Cardiac fibroblast (primary cell): Measurements from ENCODE around the gene AHNAK2.
"Not testable (repeated sequence)": the region's sequence is repeated elsewhere in the genome, so short reads cannot be mapped to it uniquely, and the experiment has no call there.

Source experiments
- DNase-seq, 2 donors: peaks; one replicate each; pipeline versions ENCODE4 v3.0.0 to v3.0.0-alpha.2; 2010; ENCODE audit warnings: low read depth in 2 of 2
- H3K4me3 ChIP-seq, 2 donors: replicated peaks in 1 of 2; 1 replicate in 1 of 2; 2 replicates in 1 of 2; pipeline ENCODE4 v1.5.1; 2011; ENCODE audit warnings: low read depth in 2 of 2, low read length in 2 of 2, mild to moderate bottlenecking in 2 of 2, moderate library complexity in 1 of 2
- TF ChIP-seq, protein P1 (sequence below): IDR thresholded peaks from one replicate; pipeline ENCODE4 v1.5.1; 2011; ENCODE audit warnings: low read depth, mild to moderate bottlenecking, low read length, inconsistent platforms

Gene AHNAK2

DNA sequence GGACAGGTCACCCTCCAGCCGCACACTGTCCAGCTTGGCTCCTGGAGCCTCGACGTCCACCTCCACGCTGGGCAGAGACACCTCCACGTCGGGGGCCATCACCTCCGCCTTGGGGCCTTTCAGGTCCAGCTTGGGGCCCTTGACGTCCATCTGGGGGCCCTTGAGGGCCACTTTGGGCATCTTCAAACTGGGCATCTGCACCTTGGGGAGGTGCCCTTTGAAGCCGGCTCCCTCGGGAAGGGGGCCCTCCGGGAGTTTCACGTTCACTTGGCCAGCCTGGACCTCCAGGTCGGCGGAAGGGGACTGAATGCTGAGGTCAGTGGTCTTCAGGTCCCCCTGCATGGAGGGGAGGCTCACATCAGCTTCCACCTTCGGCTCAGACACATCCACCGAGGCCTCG lies 28.2 kb downstream of the AHNAK2 start:
- no peak for DNase-seq
- TF ChIP-seq, protein P1, sequence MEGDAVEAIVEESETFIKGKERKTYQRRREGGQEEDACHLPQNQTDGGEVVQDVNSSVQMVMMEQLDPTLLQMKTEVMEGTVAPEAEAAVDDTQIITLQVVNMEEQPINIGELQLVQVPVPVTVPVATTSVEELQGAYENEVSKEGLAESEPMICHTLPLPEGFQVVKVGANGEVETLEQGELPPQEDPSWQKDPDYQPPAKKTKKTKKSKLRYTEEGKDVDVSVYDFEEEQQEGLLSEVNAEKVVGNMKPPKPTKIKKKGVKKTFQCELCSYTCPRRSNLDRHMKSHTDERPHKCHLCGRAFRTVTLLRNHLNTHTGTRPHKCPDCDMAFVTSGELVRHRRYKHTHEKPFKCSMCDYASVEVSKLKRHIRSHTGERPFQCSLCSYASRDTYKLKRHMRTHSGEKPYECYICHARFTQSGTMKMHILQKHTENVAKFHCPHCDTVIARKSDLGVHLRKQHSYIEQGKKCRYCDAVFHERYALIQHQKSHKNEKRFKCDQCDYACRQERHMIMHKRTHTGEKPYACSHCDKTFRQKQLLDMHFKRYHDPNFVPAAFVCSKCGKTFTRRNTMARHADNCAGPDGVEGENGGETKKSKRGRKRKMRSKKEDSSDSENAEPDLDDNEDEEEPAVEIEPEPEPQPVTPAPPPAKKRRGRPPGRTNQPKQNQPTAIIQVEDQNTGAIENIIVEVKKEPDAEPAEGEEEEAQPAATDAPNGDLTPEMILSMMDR = no peak
- H3K4me3 ChIP-seq = no peak overlapping the region

DNA sequence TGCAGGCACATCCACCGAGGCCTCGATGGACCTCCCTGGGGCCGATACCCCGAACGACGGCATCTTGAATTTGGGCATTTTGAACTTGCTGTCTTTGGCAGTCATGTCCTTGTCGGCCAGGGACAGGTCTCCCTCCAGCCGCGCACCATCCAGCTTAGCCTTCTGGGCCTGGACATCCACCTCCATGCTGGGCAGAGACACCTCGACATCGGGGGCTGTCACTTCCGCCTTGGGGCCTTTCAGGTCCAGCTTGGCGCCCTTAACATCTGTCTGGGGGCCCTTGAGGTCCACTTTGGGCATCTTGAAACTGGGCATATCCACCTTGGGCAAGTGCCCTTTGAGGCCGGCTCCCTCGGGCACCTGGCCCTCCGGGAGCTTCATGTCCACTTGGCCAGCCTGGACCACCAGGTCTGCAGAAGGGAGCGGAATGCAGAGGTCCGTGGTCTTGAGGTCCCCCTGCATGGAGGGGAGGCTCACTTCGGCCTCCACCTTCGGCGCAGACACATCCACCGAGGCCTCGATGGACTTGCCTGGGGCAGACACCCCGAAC lies 28.7 kb downstream of the AHNAK2 start:
- not testable (repeated sequence) for H3K4me3 ChIP-seq, DNase-seq

DNA sequence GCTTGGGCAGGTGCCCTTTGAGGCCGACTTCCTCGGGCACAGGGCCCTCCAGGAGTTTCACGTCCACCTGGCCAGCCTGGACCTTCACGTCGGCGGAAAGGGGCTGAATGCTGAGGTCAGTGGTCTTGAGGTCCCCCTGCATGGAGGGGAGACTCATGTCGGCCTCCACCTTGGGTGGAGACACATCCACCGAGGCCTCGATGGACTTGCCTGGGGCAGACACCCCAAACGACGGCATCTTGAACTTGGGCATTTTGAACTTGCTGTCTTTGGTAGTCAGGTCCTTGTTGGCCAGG lies 29.5 kb downstream of the AHNAK2 start:
- TF ChIP-seq, protein P1 = no peak
- no peak overlapping the region for H3K4me3 ChIP-seq
- DNase-seq = no peak

DNA sequence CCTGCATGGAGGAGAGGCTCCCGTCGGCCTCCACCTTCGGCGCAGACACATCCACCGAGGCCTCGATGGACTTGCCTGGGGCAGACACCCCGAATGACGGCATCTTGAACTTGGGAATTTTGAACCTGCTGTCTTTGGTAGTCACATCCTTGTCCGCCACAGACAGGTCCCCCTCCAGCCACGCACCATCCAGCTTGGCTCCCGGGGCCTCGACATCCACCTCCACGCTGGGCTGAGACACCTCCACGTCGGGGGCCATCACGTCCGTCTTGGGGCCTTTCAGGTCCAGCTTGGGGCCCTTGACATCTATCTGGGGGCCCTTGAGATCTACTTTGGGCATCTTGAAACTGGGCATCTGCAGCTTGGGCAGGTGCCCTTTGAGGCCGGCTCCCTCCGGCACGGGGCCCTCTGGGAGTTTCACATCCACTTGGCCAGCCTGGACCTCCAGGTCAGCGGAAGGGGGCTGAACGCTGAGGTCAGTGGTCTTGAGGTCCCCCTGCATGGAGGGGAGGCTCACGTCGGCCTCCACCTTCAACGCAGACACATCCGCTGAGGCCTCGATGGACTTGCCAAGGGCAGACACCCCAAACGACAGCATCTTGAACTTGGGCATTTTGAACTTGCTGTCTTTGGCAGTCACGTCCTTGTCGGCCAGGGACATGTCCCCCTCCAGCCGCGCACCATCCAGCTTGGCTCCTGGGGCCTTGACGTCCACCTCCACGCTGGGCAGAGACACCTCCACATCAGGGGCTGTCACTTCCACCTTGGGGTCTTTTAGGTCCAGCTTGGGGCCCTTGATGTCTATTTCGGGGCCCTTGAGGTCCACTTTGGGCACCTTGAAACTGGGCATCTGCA lies 30.1 kb downstream of the AHNAK2 start:
- DNase-seq, H3K4me3 ChIP-seq: not testable (repeated sequence)

DNA sequence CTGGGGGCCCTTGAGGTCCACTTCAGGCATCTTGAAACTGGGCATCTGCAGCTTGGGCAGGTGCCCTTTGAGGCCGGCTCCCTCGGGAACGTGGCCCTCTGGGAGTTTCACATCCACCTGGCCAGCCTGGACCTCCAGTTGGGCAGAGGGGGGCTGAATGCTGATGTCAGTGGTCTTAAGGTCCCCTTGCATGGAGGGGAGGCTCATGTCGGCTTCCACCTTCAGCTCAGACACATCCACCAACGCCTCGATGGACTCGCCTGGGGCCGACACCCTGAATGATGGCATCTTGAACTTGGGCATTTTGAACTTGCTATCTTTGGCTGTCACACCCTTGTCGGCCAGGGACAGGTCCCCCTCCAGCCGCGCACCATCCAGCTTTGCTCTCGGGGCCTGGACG lies 31.0 kb downstream of the AHNAK2 start:
- not testable (repeated sequence) for DNase-seq, H3K4me3 ChIP-seq

DNA sequence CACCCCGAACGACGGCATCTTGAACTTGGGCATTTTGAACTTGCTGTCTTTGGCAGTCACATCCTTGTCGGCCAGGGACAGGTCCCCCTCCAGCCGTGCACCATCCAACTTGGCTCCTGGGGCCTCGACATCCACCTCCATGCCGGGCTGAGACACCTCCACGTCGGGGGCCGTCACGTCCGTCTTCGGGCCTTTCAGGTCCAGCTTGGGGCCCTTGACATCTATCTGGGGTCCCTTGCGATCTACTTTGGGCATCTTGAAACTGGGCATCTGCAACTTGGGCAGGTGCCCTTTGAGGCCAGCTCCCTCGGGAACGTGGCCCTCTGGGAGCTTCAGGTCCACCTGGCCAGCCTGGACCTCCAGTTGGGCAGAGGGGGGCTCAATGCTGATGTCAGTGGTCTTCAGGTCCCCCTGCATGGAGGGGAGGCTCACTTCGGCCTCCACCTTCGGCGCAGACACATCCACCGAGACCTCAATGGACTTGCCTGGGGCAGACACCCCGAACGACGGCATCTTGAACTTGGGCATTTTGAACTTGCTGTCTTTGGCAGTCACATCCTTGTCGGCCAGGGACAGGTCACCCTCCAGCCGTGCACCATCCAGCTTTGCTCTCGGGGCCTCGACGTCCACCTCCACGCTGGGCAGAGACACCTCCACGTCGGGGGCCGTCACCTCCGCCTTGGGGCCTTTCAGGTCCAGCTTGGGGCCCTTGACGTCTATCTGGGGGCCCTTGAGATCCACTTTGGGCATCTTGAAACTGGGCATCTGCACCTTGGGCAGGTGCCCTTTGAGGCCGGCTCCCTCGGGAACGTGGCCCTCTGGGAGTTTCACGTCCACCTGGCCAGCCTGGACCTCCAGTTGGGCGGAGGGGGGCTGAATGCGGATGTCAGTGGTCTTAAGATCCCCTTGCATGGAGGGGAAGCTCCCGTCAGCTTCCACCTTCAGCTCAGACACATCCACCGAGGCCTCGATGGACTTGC lies 31.9 kb downstream of the AHNAK2 start:
- not testable (repeated sequence) for H3K4me3 ChIP-seq, DNase-seq

DNA sequence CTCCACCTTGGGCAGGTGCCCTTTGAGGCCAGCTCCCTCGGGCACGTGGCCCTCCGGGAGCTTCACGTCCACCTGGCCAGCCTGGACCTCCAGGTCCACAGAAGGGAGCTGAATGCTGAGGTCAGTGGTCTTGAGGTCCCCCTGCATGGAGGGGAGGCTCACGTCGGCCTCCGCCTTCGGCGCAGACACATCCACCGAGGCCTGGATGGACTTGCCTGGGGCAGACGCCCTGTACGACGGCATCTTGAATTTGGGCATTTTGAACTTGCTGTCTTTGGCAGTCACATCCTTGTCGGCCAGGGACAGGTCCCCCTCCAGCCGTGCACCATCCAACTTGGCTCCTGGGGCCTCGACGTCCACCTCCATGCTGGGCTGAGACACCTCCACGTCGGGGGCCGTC lies 32.9 kb downstream of the AHNAK2 start:
- not testable (repeated sequence) for H3K4me3 ChIP-seq, DNase-seq

DNA sequence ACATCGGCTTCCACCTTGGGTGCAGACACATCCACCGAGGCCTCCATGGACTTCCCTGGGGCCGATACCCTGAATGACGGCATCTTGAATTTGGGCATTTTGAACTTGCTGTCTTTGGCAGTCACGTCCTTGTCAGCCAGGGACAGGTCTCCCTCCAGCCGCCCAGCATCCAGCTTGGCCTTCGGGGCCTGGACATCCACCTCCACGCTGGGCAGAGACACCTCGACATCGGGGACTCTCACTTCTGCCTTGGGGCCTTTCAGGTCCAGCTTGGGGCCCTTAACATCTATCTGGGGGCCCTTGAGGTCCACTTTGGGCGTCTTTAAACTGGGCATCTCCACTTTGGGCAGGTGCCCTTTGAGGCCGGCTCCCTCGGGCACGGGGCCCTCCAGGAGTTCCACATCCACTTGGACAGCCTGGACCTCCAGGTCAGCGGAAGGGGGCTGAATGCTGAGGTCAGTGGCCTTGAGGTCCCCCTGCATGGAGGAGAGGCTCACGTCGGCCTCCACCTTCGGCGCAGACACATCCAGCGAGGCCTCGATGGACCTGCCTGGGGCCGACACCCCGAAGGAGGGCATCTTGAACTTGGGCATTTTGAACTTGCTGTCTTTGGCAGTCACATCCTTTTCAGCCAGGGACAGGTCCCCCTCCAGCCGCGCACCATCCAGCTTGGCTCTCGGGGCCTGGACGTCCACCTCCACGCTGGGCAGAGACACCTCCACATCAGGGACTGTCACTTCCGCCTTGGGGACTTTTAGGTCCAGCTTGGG lies 33.6 kb downstream of the AHNAK2 start:
- not testable (repeated sequence) for H3K4me3 ChIP-seq, DNase-seq

DNA sequence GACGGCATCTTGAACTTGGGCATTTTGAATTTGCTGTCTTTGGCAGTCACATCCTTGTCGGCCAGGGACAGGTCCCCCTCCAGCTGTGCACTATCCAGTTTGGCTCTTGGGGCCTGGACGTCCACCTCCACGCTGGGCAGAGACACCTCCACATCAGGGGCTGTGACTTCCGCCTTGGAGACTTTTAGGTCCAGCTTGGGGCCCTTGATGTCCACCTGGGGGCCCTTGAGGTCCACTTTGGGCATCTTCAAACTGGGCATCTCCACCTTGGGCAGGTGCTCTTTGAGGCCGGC lies 34.2 kb downstream of the AHNAK2 start:
- DNase-seq, H3K4me3 ChIP-seq: not testable (repeated sequence)

DNA sequence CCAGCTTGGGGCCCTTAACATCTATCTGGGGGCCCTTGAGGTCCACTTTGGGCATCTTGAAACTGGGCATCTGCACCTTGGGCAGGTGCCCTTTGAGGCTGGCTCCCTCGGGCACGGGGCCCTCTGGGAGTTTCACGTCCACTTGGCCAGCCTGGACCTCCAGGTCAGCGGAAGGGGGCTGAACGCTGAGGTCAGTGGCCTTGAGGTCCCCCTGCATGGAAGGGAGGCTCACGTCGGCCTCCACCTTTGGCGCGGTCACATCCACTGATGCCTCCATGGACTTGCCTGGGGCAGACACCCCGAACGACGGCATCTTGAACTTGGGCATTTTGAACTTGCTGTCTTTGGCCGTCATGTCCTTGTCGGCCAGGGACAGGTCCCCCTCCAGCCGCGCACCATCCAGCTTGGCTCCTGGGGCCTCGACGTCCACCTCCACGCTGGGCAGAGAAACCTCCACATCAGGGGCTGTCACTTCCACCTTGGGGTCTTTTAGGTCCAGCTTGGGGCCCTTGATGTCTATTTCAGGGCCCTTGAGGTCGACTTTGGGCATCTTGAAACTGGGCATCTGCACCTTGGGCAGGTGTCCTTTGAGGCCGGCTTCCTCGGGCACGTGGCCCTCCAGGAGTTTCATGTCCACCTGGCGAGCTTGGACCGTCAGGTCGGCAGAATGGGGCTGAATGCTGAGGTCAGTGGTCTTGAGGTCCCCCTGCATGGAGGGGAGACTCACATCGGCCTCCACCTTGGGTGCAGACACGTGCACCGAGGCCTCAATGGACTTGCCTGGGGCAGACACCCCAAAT lies 34.8 kb downstream of the AHNAK2 start:
- DNase-seq, H3K4me3 ChIP-seq: not testable (repeated sequence)
